HG03135 (cell line): ENCODE results near the gene NLRP6.
"Not testable (repeated sequence)": the region's sequence is repeated elsewhere in the genome, so short reads cannot be mapped to it uniquely, and the experiment has no call there.

ENCODE experiments used
- ATAC-seq: cut with Tn5 transposase; IDR thresholded peaks from one replicate; pipeline ENCODE4 v1.9.1; 2021; ENCODE audit warnings: mild to moderate bottlenecking, moderate library complexity; ENCODE audit not compliant: unreplicated experiment

NLRP6 gene

DNA sequence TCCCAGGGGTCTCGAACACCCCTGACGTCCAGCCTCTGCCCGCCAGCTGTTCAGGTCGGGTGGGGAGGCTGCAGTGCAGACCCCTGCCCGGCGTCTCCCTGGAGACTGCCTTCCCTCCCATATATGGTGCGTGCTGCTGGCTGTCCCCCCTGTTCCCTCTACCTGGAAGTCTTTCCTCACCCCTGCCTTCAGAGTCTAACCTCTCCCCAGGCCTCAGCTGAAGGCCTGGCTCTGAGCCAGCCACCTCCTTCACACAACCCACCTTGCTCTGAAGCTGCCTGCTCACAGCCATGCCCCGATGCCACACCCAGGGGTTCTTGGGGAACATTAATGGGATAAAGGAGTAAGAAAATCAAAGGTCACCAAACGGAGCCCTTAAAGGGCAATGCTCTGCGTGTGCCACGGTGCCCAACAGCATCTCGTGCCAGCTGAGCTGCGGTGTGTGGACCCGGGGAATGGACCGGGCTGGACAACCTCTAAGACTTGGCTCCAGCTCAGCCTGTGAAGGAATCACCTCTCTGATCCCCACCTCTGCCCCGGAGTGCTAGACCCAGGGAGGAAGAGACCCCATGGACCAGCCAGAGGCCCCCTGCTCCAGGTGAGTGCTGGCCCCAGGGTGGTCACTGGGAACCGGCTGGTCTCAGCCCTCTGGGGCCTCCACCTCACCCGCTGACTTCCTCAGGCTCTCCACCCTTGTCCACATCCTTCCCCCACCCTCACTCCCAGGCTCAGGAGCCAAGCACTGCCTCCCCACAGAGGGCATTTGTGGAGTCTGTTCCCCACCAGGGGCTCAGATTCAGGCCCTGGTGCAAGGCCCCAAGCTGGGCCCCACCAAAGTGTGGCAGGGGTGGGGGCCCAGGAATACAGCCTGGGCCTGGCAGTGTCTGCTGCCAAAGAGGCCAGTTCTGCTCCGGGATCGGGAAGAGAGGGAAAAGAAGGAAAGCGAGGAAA lies at the start of gene NLRP6:
Gene NLRP6, plus strand, starts transcription at position 407 of the 951 bp plus-strand sequence. Its CDS starts 163 bp downstream, at position 570.
- no peak for ATAC-seq

- ATAC-seq: no peak
Measured at GRCh38 chr11:230431-230830, 47.8 kb upstream of the NLRP6 start.

- ATAC-seq: no peak
Measured at GRCh38 chr11:232783-233565, 45.2 kb upstream of the NLRP6 start.

DNA sequence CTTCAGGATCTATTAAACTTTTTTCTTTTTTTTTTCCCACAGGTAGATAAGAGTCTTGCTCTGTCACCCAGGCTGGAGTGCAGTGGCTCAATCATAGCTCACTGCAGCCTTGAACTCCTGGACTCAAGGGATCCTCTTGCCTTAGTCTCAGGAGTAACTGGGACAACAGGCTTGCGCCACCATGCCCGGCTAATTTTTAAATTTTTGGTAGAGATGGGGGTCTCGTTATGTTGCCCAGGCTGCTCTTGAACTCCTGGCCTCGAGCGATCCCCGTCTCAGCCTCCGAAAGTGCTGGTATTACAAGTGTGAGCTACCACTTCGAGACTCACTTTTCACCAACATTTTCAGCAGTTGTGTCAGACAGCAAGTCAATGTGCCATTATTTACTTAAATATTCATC lies 43.0 kb upstream of the NLRP6 start:
- ATAC-seq: no peak

GRCh38 chr11:235609-235996 lies 42.6 kb upstream of the NLRP6 start:
- ATAC-seq: no peak

- peak; percentile 73 for ATAC-seq
Measured at GRCh38 chr11:235997-236773, 42.0 kb upstream of the NLRP6 start, which contains the start of gene SIRT3. SIRT3 (minus strand) TSS chr11:236342; CDS start chr11:236328, 14 bp downstream.

DNA sequence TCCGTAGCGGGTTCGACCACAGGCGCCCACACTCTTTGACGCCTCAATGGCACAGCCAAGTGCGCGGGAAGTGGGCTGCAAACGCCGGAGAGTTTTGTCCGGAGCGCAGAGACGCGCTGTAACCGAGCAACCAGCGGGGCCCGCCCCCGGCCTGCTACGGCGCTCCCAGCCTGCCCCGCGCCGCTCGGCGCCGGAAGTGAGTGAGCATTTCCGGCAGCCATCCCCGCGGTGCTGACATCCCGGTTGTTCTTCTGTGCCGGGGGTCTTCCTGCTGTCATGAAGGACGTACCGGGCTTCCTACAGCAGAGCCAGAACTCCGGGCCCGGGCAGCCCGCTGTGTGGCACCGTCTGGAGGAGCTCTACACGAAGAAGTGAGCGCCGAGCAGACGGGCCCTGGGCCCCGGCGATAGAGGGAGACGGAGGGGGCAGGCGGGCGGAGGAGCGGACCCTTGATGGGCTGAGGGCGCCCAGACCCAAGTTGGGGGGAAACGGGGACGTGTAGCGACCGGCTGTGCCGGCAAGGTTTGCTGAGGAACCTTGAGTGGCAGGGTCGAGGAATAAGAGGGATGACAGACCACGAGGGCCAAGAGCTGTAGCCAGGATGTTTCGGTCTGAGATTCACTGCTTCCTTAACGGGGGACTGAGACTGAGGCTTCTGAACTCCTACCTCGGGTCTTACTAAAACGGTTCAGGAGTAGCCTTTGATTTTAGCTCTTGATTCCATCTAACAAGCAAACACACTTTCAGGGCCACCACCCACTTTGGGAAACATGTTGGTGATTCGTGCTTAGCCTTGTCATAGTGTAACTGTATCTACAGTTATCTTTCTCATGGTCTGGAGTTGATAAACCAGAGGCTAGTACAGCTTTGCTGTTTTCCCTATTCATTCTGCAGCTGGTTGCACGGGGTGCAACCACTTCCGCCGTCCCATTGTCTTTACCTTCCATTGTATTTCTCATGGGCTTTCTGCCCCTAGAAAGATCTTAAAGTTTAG lies 41.1 kb upstream of the NLRP6 start, which contains the start of gene PSMD13:
Gene PSMD13, plus strand, starts transcription at position 203 of the 994 bp plus-strand sequence. Its CDS starts 74 bp downstream, at position 277.
- peak; percentile 85 for ATAC-seq

DNA sequence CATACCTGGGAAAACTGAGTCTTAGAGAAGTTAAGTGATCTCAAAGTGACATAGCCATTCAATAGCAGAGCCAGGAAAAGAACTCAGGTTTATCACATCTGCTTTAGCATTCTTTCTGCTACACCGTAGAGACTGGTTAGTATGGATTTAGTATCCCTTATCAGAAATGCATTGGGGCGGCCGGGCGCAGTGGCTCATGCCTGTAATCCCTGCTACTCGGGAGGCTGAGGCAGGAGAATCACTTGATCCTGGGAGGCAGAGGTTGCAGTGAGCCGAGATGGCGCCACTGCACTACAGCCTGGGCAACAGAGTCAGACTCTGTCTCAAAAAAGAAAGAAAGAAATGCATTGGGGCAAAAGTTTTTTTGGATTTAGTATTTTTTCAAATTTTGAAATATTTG lies 39.9 kb upstream of the NLRP6 start:
- ATAC-seq: not testable (repeated sequence)

GRCh38 chr11:240315-240714 lies 37.9 kb upstream of the NLRP6 start:
- ATAC-seq: no peak

GRCh38 chr11:241634-242033 lies 36.6 kb upstream of the NLRP6 start:
- ATAC-seq: no peak

DNA sequence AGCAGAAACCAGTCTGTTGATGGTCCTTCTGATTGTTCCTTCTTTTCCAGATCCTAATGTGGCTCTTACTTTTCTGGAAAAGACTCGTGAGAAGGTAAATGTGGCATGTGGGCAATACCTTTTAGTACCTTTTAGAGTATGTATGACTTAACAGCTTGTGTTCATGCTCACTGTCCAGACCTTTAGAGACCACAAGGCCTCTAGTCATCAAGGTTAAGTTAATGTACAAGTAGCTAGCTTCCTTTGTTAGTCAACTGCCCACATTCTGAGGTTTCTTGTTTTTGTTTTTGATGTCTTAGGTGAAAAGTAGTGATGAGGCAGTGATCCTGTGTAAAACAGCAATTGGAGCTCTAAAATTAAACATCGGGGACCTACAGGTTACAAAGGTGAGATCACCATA lies 33.8 kb upstream of the NLRP6 start:
- ATAC-seq: no peak

GRCh38 chr11:249062-249461 lies 29.1 kb upstream of the NLRP6 start:
- ATAC-seq: no peak

DNA sequence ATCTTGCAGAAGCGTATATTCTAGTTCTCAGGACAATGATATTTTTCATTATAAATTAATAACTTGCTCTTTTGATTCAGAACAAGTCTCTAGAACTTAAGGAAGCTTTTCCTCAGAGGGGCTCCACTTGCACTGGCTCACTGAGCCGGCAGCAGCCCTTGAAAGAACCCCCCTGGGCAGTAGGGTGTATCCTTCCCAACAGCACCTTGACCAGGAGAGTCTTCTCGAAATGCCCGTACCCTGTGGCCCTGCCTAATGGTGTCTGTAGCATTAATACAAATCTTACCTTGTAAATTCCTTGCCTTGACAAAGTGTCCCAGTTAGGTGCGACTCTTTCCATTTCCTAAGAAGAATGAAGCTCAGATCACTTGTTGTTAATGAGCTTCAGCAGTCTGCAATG lies 27.9 kb upstream of the NLRP6 start:
- ATAC-seq: no peak

DNA sequence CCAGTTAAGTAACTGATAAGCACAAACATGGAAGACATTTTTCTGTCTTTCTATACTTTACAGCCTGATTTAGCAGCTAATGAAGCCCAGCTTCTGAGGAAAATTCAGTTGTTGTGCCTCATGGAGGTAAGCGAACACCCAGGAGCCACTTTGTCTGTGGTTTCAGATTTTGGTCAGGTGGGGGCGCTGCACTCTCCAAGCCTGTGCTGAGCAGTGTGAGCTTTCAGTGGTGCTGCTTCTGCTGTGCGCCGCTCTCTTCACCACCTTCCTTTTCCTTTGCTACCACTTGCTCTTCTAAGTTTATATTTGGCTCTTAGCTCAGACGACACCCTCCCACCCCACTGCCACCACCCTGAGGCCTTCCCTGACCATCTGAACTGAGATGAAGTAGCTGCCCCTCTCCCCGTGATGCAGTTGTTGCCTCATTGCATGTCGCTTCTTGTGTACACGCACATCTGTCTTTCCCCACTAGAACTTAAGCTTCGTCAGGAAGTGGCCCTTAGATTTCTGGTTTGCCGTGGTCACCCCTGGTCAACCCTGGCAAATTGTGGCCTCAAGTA lies 27.4 kb upstream of the NLRP6 start:
- ATAC-seq: no peak

DNA sequence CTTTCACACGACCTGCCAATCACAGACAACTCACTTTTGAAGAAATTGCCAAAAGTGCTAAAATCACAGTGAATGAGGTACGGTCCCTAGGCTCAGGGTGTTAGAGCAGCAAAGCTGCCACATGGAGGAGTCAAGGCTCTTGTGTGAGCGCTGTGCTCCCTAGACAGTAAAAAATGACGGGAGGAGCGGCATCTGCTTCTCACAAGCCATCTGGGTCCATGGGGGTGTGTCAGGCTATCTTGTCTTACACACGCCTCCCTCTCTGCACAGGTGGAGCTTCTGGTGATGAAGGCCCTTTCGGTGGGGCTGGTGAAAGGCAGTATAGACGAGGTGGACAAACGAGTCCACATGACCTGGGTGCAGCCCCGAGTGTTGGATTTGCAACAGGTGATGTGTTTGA lies 26.7 kb upstream of the NLRP6 start:
- ATAC-seq: no peak

- no peak for ATAC-seq
Measured at GRCh38 chr11:252666-253065, 25.5 kb upstream of the NLRP6 start.

- no peak for ATAC-seq
Measured at GRCh38 chr11:253160-253885, 24.9 kb upstream of the NLRP6 start.

DNA sequence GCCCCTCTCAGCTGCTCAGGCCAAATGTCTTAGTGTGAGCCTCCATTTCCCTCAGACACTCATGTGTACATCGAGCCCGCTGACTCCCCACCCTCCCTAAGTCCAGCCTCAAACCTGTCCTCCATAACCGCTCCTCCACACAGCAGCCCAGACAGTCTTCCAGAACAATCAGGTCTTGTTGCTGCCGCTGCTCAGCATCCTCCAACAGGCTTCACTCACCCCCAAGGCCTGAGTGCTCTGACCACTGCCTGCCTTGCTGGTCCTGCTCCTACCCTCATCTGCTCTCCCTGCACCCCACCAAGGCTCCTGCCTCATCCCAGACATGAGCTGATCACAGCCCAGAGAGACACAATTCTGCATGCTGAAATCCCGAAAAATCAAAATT lies 24.3 kb upstream of the NLRP6 start:
- no peak for ATAC-seq

DNA sequence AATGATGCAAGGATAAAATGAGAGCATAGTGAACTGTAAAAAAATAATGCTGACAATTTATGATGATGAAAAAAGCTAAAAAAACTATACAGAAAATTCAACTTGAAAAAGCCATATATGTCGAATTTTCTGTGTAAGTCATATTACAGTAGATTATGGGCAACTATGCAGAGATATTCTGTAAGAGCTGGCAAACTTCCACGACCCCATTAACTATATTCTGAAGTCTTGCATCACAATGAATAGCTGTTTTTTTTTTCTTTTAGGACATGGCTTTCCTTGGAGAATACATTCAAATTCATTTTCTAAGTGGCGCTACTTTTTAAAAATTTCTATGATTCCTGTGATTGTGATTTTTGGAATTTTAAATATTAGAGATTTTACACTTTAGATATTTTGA lies 23.0 kb upstream of the NLRP6 start:
- ATAC-seq: no peak
